ENCODE results near the gene HSFY2.
"Not testable (repeated sequence)": the region's sequence is repeated elsewhere in the genome, so short reads cannot be mapped to it uniquely, and the experiment has no call there.

Gene HSFY2, protein sequence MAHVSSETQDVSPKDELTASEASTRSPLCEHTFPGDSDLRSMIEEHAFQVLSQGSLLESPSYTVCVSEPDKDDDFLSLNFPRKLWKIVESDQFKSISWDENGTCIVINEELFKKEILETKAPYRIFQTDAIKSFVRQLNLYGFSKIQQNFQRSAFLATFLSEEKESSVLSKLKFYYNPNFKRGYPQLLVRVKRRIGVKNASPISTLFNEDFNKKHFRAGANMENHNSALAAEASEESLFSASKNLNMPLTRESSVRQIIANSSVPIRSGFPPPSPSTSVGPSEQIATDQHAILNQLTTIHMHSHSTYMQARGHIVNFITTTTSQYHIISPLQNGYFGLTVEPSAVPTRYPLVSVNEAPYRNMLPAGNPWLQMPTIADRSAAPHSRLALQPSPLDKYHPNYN

DNA sequence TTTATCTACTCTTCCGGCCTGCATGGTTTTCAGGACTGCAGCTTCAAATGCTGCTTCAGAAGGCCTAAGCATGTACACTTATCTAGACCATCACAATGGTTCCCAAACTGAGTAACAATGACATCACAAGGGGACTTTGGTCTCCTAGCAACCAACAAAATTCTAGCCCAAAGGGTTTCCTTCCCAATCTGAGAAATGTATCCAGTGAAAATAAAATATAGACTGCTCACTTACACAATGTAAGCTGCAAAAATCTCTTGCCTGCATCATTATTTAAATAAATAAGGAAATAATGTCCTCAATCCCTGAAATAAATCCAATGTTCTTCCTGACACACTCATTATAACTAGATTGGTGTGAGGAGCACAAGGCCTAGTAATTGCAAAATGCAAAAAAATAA lies at the start of gene HSFY2:
TSS of gene HSFY2 (minus strand) at position 101 of the 400 bp plus-strand sequence. CDS start 117 bp downstream, outside the sequence.
- DNase-seq (ENCODE audit: low spot score), result not testable (repeated sequence)

DNA sequence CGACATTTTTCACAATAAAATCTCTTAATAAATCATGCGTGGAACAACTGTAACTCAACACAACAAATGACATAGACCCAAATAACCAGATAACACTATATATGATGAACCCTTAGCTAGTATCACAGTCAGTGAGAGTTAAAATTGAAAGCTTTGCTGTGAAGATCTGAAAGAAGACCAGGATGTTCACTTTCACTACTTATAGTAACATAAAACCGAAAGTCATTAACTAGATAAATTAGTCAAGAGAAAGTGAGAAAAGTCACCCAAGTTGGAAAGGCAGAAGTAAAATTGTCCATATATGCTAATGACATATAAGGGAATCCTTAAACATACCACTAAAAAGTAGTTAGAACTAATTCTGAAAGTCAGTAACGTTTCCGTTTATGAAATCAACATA lies 42.2 kb upstream of the HSFY2 start:
- not testable (repeated sequence) for DNase-seq (ENCODE audit: low spot score)

DNA sequence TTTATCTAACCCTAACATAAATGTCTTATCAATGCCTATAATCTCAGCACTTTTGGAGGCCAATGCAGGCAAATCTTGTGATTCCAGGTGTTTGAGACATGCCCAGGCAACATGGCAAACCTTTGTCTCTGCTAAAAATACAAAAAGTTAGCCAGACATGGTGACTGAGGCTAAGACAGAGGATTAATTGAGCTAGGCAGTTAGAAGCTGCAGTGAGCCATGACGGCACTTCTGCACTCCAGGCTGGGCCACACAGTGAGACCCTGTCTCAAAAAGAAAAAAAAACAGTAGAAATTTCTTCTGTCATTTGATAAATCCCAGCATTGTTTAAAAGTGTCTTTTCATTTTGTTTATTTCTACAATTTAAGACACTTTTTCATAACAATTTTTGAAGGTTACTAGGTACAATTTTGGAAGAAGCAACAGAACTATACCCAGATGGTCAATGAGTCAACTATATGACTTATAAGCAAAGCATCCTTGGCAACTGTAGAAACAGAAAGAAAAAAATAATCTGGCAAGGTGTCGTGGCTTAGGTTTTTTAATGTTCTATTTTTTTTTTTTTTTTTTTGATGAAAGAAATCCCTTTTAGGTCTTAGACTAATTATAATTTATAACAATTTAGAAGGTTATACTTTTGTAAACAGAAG lies 15.3 kb upstream of the HSFY2 start:
- DNase-seq (ENCODE audit: low spot score), result not testable (repeated sequence)

DNA sequence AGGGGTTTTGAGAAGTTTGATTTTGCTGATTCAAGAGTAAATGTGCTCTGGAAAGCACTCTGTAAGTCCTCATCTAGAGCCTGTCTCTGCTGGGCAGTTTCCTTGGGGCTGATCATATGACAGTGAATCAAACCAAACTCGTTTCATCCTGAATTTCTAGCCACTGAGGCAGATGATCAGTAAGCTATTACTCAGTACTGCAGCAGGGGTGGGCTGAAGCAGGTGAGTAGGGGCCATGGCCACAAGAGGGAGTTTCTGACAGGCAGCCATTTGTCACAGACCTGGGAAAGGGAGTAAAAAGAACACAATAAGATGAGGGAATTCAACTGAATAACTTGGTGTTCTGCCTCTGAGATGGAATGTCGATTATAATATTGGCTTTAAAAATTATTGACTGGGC lies 19.5 kb downstream of the HSFY2 start:
- DNase-seq (ENCODE audit: low spot score), result not testable (repeated sequence)

DNA sequence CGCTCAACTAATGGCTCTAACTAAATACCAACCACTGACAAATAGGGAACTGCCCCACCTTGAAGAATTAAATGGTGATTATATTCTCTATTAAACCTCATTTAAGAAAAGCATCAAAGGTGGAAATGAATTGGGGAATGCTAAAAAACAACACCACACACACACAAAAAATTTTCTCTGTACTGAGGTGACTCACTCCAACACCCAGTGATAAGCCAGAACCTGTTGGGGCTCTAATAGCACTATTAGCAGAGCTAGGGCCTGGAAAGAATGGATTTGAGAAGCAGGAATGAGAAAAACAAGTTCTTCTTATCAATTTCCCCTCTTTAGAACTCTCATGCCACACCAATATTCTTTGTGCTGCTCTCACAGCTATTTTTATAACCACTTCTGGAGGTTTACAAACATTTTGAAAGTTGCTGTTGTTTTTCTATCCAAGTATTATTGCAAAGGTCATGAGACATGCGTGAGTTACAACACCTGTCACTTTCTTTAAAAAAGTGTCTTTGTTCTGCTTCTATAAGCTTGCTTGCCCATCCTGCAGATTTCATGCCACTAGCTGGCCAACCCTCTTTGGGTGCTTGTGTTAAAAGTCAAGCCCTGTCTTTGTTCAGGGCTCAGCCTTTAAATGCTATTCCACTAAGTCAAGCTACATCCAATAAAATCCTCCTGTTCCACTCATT lies 20.3 kb downstream of the HSFY2 start:
- not testable (repeated sequence) for DNase-seq (ENCODE audit: low spot score)

DNA sequence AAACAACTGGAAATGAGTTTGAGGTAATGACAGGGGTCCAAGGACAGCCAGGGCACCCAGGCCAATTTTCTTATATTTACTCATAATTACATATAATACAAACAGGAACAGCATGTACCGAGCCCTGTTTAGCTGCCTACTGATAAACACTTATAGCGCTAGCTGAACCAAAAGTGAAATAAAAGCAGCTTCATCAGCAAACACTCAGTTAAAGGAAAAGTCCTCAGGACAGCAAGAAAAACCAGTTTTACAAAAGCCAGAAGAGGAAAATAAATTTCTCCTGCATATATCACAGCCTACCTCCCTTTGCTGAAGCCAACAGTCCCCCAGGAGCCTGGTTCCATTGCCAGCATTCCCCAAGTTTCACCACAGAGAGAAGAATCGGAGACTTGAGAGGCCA lies 49.8 kb downstream of the HSFY2 start:
- DNase-seq (ENCODE audit: low spot score), result not testable (repeated sequence)
